Measurements from ENCODE around the gene NUDT8. TPM values are rescaled to one million over a fixed set of nuclear protein-coding genes. Genes with fewer than 3 reads are reported as not detected.
A peak's percentile ranks its signal among the peaks of the same experiment; 100 is the strongest.

Gene NUDT8
- total and polyA plus RNA-seq, 2 experiments from 2014 or later, result 5.0 to 15.1 TPM

GRCh38 chr11:67584205-67584880 is 45.4 kb downstream of the NUDT8 start:
- peaks cover 33% of the 10 kb centered on the region for H3K4me1 ChIP-seq (ENCODE audit: insufficient read depth)
- no peak overlapping the region for H2AFZ ChIP-seq

More at GRCh38 chr11:67584205-67584880, 45.4 kb downstream of the NUDT8 start:
- peaks cover 55% of the 10 kb centered on the region for H3K4me1 Mint-ChIP-seq
- H3F3A ChIP-seq (replicated peaks; ENCODE audit: low read depth), result peaks cover 20% of the 10 kb centered on the region
- no peaks in the 10 kb centered on the region for H3K9me2 ChIP-seq (ENCODE audit: insufficient read depth)
- peak overlapping the region; percentile 95 for H3K4me2 ChIP-seq
- H4K20me1 ChIP-seq (replicated peaks; ENCODE audit: insufficient read depth), result peaks cover 17% of the 10 kb centered on the region; the same call in 1 of the 2 replicates
- peaks cover 2% of the 10 kb centered on the region; the same call in 2 of the 3 replicates for H3K9me3 Mint-ChIP-seq
- H3K27ac ChIP-seq (ENCODE audit: low read depth), result peak overlapping the region; percentile 80; the same call in 1 of the 2 replicates
- peak overlapping the region; percentile 88 for H3K4me3 ChIP-seq
- H3K36me3 ChIP-seq (ENCODE audit: insufficient read depth), result peaks cover 11% of the 10 kb centered on the region; the same call in 1 of the 2 replicates
- peaks cover 30% of the 10 kb centered on the region for H3K27me3 Mint-ChIP-seq (ENCODE audit: insufficient read depth, low read depth, poor library complexity)
- H3K4me3 Mint-ChIP-seq, result peak overlapping the region; percentile 85
- peak overlapping the region; percentile 93 for H3K27ac Mint-ChIP-seq
- TF ChIP-seq ETS1 (IDR thresholded peaks at IDR 0.05) (no peak), CREB1 (CRISPR knock-in tag; IDR thresholded peaks at IDR 0.05; ENCODE audit: low read depth) (no peak), POLR2AphosphoS5 (IDR thresholded peaks at IDR 0.05; ENCODE audit: low read depth) (no peak; the same call in 1 of the 2 replicates), EZH2 (IDR thresholded peaks at IDR 0.05; ENCODE audit: low read depth, unreplicated experiment) (no peak), EZH2phosphoT487 (IDR thresholded peaks at IDR 0.05; ENCODE audit: unreplicated experiment) (no peak), ZNF462 (CRISPR knock-in tag; IDR thresholded peaks at IDR 0.05) (no peak), NANOG (IDR thresholded peaks at IDR 0.05; ENCODE audit: borderline replicate concordance) (no peak), CTCF (conservative IDR thresholded peaks at IDR 0.05; ENCODE audit: low read depth in 2 of 2) (no peak), JUNB (IDR thresholded peaks at IDR 0.05; ENCODE audit: unreplicated experiment) (no peak)
- peak; percentile 30 for ATAC-seq
- peaks cover 27% of the 10 kb centered on the region for H3K79me2 ChIP-seq (replicated peaks; ENCODE audit: insufficient read depth)
- peak; percentile 65 for DNase-seq (ENCODE audit: low spot score)
- H3K27me3 ChIP-seq (ENCODE audit: insufficient read depth), result no peaks in the 10 kb centered on the region
- H3K36me3 Mint-ChIP-seq (ENCODE audit: low read depth), result peaks cover 48% of the 10 kb centered on the region

Measured in GM23338 (cell line).